Chondrocyte (in vitro differentiated cells): Measurements from ENCODE around the gene RIPK3. TPM values are rescaled to one million over a fixed set of nuclear protein-coding genes. Genes with fewer than 3 reads are reported as not detected.
A peak's percentile ranks its signal among the peaks of the same experiment; 100 is the strongest.

Source experiments
- DNase-seq: peaks from one replicate; pipeline ENCODE4 v3.0.0; 2021; ENCODE audit warnings: mixed read lengths, low spot score
- H3K27ac Mint-ChIP-seq: one replicate; pipeline ENCODE4 v1.8.0; 2021; ENCODE audit warnings: mild to moderate bottlenecking, moderate library complexity, mixed read lengths; ENCODE audit not compliant: unreplicated experiment
- H3K27me3 Mint-ChIP-seq: 2 replicates; pipeline ENCODE4 v1.8.0; 2021; ENCODE audit warnings: low read depth, mixed read lengths
- H3K36me3 Mint-ChIP-seq: 2 replicates; pipeline ENCODE4 v1.8.0; 2021; ENCODE audit warnings: low read depth, mixed read lengths
- H3K4me1 Mint-ChIP-seq: 2 replicates; pipeline ENCODE4 v1.8.0; 2021; ENCODE audit warnings: low read depth, mild to moderate bottlenecking, mixed read lengths
- H3K4me3 Mint-ChIP-seq: one replicate; pipeline ENCODE4 v1.8.0; 2021; ENCODE audit warnings: mild to moderate bottlenecking, moderate library complexity, mixed read lengths; ENCODE audit not compliant: unreplicated experiment
- H3K9me3 Mint-ChIP-seq: 2 replicates; pipeline ENCODE4 v1.8.0; 2021; ENCODE audit warnings: low read depth, mixed read lengths
- total RNA-seq: library from RNA; stranded (reverse); gene quantifications from 3 replicates; pipeline ENCODE4 v1.2.1, GENCODE V29; 2021
- TF ChIP-seq, protein P1 (sequence below): fragments of 200-600 bp; sonication (generic); IDR thresholded peaks from 2 replicates; pipeline ENCODE4 v1.5.0; 2021; ENCODE audit warnings: antibody characterized with exemption, mild to moderate bottlenecking, moderate library complexity

Gene RIPK3
- total RNA-seq, 1 donor from 2014 or later: 1.3 TPM

- DNase-seq: no peak
- Mint-ChIP-seq H3K4me3 (no peak overlapping the region), H3K27ac (no peak overlapping the region), H3K4me1 (peaks cover 2% of the 10 kb centered on the region), H3K27me3 (peaks cover 38% of the 10 kb centered on the region), H3K36me3 (peaks cover under 1% of the 10 kb centered on the region), H3K9me3 (no peaks in the 10 kb centered on the region)
- TF ChIP-seq, protein P1, sequence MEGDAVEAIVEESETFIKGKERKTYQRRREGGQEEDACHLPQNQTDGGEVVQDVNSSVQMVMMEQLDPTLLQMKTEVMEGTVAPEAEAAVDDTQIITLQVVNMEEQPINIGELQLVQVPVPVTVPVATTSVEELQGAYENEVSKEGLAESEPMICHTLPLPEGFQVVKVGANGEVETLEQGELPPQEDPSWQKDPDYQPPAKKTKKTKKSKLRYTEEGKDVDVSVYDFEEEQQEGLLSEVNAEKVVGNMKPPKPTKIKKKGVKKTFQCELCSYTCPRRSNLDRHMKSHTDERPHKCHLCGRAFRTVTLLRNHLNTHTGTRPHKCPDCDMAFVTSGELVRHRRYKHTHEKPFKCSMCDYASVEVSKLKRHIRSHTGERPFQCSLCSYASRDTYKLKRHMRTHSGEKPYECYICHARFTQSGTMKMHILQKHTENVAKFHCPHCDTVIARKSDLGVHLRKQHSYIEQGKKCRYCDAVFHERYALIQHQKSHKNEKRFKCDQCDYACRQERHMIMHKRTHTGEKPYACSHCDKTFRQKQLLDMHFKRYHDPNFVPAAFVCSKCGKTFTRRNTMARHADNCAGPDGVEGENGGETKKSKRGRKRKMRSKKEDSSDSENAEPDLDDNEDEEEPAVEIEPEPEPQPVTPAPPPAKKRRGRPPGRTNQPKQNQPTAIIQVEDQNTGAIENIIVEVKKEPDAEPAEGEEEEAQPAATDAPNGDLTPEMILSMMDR: peak; percentile 37
Measured at GRCh38 chr14:24351517-24351916, 11.7 kb upstream of the RIPK3 start.

DNA sequence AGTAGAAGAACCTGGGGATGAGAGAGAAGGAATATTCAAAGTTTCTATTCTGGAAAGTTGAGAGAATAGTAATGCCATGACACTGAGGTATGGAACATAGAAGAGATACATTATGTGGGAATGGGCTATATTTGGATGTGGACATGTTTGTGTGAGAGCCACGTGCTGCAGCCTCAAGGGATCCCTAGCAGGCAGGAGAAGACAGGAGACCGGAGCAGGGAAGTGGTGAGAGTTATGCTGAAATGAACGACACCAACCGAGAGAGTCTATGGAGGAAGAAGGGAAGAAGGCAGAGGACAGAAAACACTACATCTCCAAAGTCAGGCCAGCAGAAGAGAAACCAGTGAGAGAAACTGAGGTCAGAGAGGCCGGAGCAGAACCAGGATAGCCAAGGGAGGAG, 10.0 kb upstream of the RIPK3 start:
- TF ChIP-seq, protein P1: no peak
- peaks cover 1% of the 10 kb centered on the region for H3K36me3 Mint-ChIP-seq
- DNase-seq: no peak
- H3K27me3 Mint-ChIP-seq: peaks cover 41% of the 10 kb centered on the region
- no peaks in the 10 kb centered on the region for H3K9me3 Mint-ChIP-seq
- H3K4me3 Mint-ChIP-seq: no peak overlapping the region
- peaks cover 2% of the 10 kb centered on the region for H3K4me1 Mint-ChIP-seq
- no peak overlapping the region for H3K27ac Mint-ChIP-seq

DNA sequence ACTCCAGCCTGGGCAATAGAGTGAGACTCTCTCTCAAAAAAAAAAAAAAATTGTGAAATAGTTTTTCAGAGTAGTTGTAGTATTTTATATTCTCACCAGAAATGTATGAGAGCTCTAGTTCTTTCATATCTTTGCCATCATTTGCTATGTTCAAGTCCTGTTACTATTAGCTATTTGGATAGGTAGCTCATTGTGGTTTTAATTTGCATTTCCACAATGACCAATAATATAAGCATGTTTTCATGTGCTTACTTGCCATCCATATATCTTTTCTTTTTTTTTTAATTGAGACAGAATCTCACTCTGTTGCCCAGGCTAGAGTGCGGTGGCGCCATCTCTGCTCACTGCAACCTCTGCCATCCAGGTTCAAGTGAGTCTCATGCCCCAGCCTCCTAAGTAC, 8.4 kb upstream of the RIPK3 start:
- Mint-ChIP-seq H3K27me3 (peaks cover 44% of the 10 kb centered on the region), H3K9me3 (no peaks in the 10 kb centered on the region), H3K36me3 (peaks cover 1% of the 10 kb centered on the region), H3K4me1 (no peaks in the 10 kb centered on the region), H3K27ac (no peak overlapping the region), H3K4me3 (no peak overlapping the region)
- TF ChIP-seq, protein P1: no peak
- DNase-seq: no peak

GRCh38 chr14:24347134-24347533, 7.3 kb upstream of the RIPK3 start:
- Mint-ChIP-seq H3K4me3 (no peak overlapping the region), H3K27ac (no peak overlapping the region), H3K4me1 (no peaks in the 10 kb centered on the region), H3K27me3 (peaks cover 38% of the 10 kb centered on the region), H3K36me3 (peaks cover 1% of the 10 kb centered on the region), H3K9me3 (no peaks in the 10 kb centered on the region)
- no peak for DNase-seq
- TF ChIP-seq, protein P1: no peak

- TF ChIP-seq, protein P1: no peak
- no peak overlapping the region for H3K27ac Mint-ChIP-seq
- no peaks in the 10 kb centered on the region for H3K4me1 Mint-ChIP-seq
- H3K36me3 Mint-ChIP-seq: peaks cover 1% of the 10 kb centered on the region
- H3K4me3 Mint-ChIP-seq: no peak overlapping the region
- H3K27me3 Mint-ChIP-seq: peaks cover 26% of the 10 kb centered on the region
- DNase-seq: no peak
- H3K9me3 Mint-ChIP-seq: no peaks in the 10 kb centered on the region
Measured at GRCh38 chr14:24343795-24344660, 4.2 kb upstream of the RIPK3 start.
